H9 (cell line): ENCODE measurements around the gene C1orf159. TPM values are rescaled to one million over a fixed set of nuclear protein-coding genes. Genes with fewer than 3 reads are reported as not detected.

Source experiments
- DNase-seq: peaks from one replicate; pipeline ENCODE4 v3.0.0-alpha.2; 2017
- H2AFZ ChIP-seq: one replicate; pipeline ENCODE4 v1.6.1; 2013; ENCODE audit warnings: mild to moderate bottlenecking, low read length, control low read depth, moderate library complexity
- H2AK5ac ChIP-seq: 2 replicates; pipeline ENCODE4 v1.6.1; 2013; ENCODE audit warnings: low read length, control low read depth, mixed read lengths; ENCODE audit not compliant: insufficient read length
- H2BK120ac ChIP-seq: one replicate; pipeline ENCODE4 v1.6.1; 2013; ENCODE audit warnings: low read depth, mild to moderate bottlenecking, low read length, control low read depth, inconsistent platforms; ENCODE audit not compliant: poor library complexity, severe bottlenecking
- H2BK12ac ChIP-seq: 2 replicates; pipeline ENCODE4 v1.6.1; 2013; ENCODE audit warnings: low read length, control low read depth, mixed read lengths, low read depth; ENCODE audit not compliant: insufficient read length
- H2BK15ac ChIP-seq: 2 replicates; pipeline ENCODE4 v1.6.1; 2013; ENCODE audit warnings: low read depth, low read length, control low read depth
- H2BK20ac ChIP-seq: one replicate; pipeline ENCODE4 v1.6.1; 2013; ENCODE audit warnings: low read depth, mild to moderate bottlenecking, low read length, control low read depth, inconsistent platforms; ENCODE audit not compliant: poor library complexity, severe bottlenecking
- H2BK5ac ChIP-seq: 2 replicates; pipeline ENCODE4 v1.6.1; 2013; ENCODE audit warnings: low read length, control low read depth, mixed read lengths; ENCODE audit not compliant: insufficient read length
- H3K14ac ChIP-seq: 2 replicates; pipeline ENCODE4 v1.6.1; 2013; ENCODE audit warnings: low read length, control low read depth; ENCODE audit not compliant: insufficient read depth
- H3K18ac ChIP-seq: 2 replicates; pipeline ENCODE4 v1.6.1; 2013; ENCODE audit warnings: low read depth, mild to moderate bottlenecking, mixed read lengths, low read length, control low read depth; ENCODE audit not compliant: insufficient read length
- H3K23ac ChIP-seq: 2 replicates; pipeline ENCODE4 v1.6.1; 2013; ENCODE audit warnings: low read length, control low read depth, mixed read lengths, low read depth; ENCODE audit not compliant: insufficient read length
- H3K23me2 ChIP-seq: 2 replicates; pipeline ENCODE4 v1.6.1; 2013; ENCODE audit warnings: low read depth, mild to moderate bottlenecking, mixed read lengths, low read length, control low read depth; ENCODE audit not compliant: insufficient read length, poor library complexity, severe bottlenecking
- H3K27ac ChIP-seq: 2 replicates; pipeline ENCODE4 v1.5.1; 2013; ENCODE audit warnings: low read length, control low read depth, mixed read lengths, low read depth; ENCODE audit not compliant: insufficient read length
- H3K27me3 ChIP-seq: 2 replicates; pipeline ENCODE4 v1.6.1; 2013; ENCODE audit warnings: low read length, control low read depth, inconsistent platforms; ENCODE audit not compliant: insufficient read depth
- H3K4ac ChIP-seq: 2 replicates; pipeline ENCODE4 v1.6.1; 2013; ENCODE audit warnings: low read depth, mild to moderate bottlenecking, control low read depth, inconsistent platforms, low read length, moderate library complexity
- H3K4me1 ChIP-seq: 2 replicates; pipeline ENCODE4 v1.6.1; 2013; ENCODE audit warnings: low read length, control low read depth, inconsistent platforms; ENCODE audit not compliant: insufficient read depth
- H3K4me2 ChIP-seq: 2 replicates; pipeline ENCODE4 v1.6.1; 2013; ENCODE audit warnings: low read length, control low read depth, mixed read lengths; ENCODE audit not compliant: insufficient read length, insufficient read depth
- H3K56ac ChIP-seq: 2 replicates; pipeline ENCODE4 v1.6.1; 2013; ENCODE audit warnings: low read depth, mild to moderate bottlenecking, mixed read lengths, low read length, control low read depth; ENCODE audit not compliant: insufficient read length
- H3K79me1 ChIP-seq: 2 replicates; pipeline ENCODE4 v1.6.1; 2013; ENCODE audit warnings: low read depth, mild to moderate bottlenecking, moderate library complexity, low read length, control low read depth, inconsistent platforms; ENCODE audit not compliant: insufficient read depth, poor library complexity, severe bottlenecking
- H3K79me2 ChIP-seq: 2 replicates; pipeline ENCODE4 v1.6.1; 2013; ENCODE audit warnings: low read length, control low read depth, inconsistent platforms; ENCODE audit not compliant: insufficient read depth
- H3K9ac ChIP-seq: 2 replicates; pipeline ENCODE4 v1.6.1; 2013; ENCODE audit warnings: low read length, control low read depth, mixed read lengths; ENCODE audit not compliant: insufficient read length; ENCODE audit errors: extremely low read depth
- H3K9me3 ChIP-seq: one replicate; pipeline ENCODE4 v1.6.1; 2013; ENCODE audit warnings: low read depth, low read length, inconsistent platforms; ENCODE audit not compliant: control insufficient read depth
- H3T11ph ChIP-seq: one replicate; pipeline ENCODE4 v1.6.1; 2013; ENCODE audit warnings: mild to moderate bottlenecking, low read length, control low read depth, inconsistent platforms
- H4K20me1 ChIP-seq: one replicate; pipeline ENCODE4 v1.6.1; 2013; ENCODE audit not compliant: control insufficient read depth, insufficient read length, insufficient read depth
- H4K5ac ChIP-seq: 2 replicates; pipeline ENCODE4 v1.6.1; 2013; ENCODE audit warnings: low read depth, mild to moderate bottlenecking, mixed read lengths, low read length, control low read depth; ENCODE audit not compliant: insufficient read length
- H4K8ac ChIP-seq: replicated peaks from 2 replicates; pipeline ENCODE4 v1.6.1; 2013; ENCODE audit warnings: low read length, control low read depth, mixed read lengths, low read depth; ENCODE audit not compliant: insufficient read length
- H4K91ac ChIP-seq: 2 replicates; pipeline ENCODE4 v1.6.1; 2013; ENCODE audit warnings: low read depth, mild to moderate bottlenecking, moderate library complexity, mixed read lengths, low read length, control low read depth; ENCODE audit not compliant: insufficient read length
- H3K27ac Mint-ChIP-seq, 3 experiments: 2 replicates in 2 of 3; 3 replicates in 1 of 3; pipeline ENCODE4 v1.8.0; 2020 to 2021; ENCODE audit warnings: mixed read lengths in 3 of 3, mild to moderate bottlenecking in 1 of 3, moderate library complexity in 1 of 3
- H3K27me3 Mint-ChIP-seq: 2 replicates; pipeline ENCODE4 v1.8.0; 2021; ENCODE audit warnings: low read depth, mild to moderate bottlenecking, moderate library complexity, mixed read lengths
- H3K36me3 Mint-ChIP-seq, 3 experiments: 2 replicates in 2 of 3; 3 replicates in 1 of 3; pipeline ENCODE4 v1.8.0; 2020 to 2021; ENCODE audit warnings: low read depth in 3 of 3, mixed read lengths in 3 of 3; ENCODE audit not compliant: insufficient read depth in 1 of 3
- H3K4me1 Mint-ChIP-seq, 2 experiments: 2 replicates each; pipeline ENCODE4 v1.8.0; 2020; ENCODE audit warnings: mixed read lengths in 2 of 2
- H3K4me3 Mint-ChIP-seq, 2 experiments: 2 replicates in 1 of 2; 3 replicates in 1 of 2; pipeline ENCODE4 v1.8.0; 2020 to 2021; ENCODE audit warnings: mild to moderate bottlenecking in 2 of 2, mixed read lengths in 2 of 2, moderate library complexity in 1 of 2
- H3K9me3 Mint-ChIP-seq, 2 experiments: 2 replicates in 1 of 2; 3 replicates in 1 of 2; pipeline ENCODE4 v1.8.0; 2020; ENCODE audit warnings: mild to moderate bottlenecking in 2 of 2, mixed read lengths in 2 of 2, moderate library complexity in 1 of 2
- WGBS: extraction: QIAGEN DNeasy Blood & Tissue Kit; methylation state at CpG from one replicate; pipeline ENCODE4 v1.1.7; 2013; ENCODE audit warnings: missing lambda C conversion rate, low lambda C conversion rate, mixed read lengths; ENCODE audit not compliant: insufficient read length; ENCODE audit errors: extremely low coverage; 5-methylcytosine and 5-hydroxymethylcytosine counted together
- total RNA-seq: library from RNA; stranded (reverse); gene quantifications from 2 replicates; pipeline ENCODE4 v1.2.1, GENCODE V29; 2021
- TF ChIP-seq, protein P1 (sequence below): fragments of 200-600 bp; sonication (generic); conservative IDR thresholded peaks from 3 replicates; pipeline ENCODE4 v1.8.0; 2021; ENCODE audit warnings: antibody characterized with exemption, mild to moderate bottlenecking

Gene C1orf159
- total RNA-seq, 1 experiment from 2014 or later = 12.3 TPM

DNA sequence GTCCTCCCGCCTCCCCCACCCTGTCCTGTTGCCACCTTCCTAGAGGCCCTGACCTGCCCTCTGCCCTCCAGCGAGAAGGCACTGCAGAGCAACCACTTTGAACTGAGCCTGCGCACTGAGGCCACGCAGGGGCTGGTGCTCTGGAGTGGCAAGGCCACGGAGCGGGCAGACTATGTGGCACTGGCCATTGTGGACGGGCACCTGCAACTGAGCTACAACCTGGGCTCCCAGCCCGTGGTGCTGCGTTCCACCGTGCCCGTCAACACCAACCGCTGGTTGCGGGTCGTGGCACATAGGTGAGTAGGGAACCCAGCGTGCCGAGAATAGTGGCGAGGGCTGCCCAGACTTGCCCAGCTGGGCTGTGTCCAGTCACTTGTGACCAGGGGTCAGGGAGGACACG, 62.2 kb downstream of the C1orf159 start:
- Mint-ChIP-seq H3K4me1 (peaks cover 4 to 7% of the 10 kb centered on the region in 2 experiments), H3K4me3 (no peak overlapping the region), H3K9me3 (no peaks in the 10 kb centered on the region), H3K27ac (no peak overlapping the region), H3K27me3 (peaks cover 26% of the 10 kb centered on the region), H3K36me3 (peaks cover 10 to 38% (median 34%) of the 10 kb centered on the region in 3 experiments)
- no peak overlapping the region for H3K56ac ChIP-seq
- no peak overlapping the region for H4K8ac ChIP-seq
- H2AFZ ChIP-seq = no peak overlapping the region
- H2BK5ac ChIP-seq = no peak overlapping the region
- H3K23ac ChIP-seq = no peak overlapping the region
- H4K20me1 ChIP-seq = no peaks in the 10 kb centered on the region
- H2BK120ac ChIP-seq = no peak overlapping the region
- H3K23me2 ChIP-seq = no peaks in the 10 kb centered on the region
- no peak overlapping the region for H2BK12ac ChIP-seq
- no peak overlapping the region for H3K4me2 ChIP-seq
- H2AK5ac ChIP-seq = no peak overlapping the region
- H3K79me1 ChIP-seq = no peaks in the 10 kb centered on the region
- no peak overlapping the region for H2BK15ac ChIP-seq
- DNase-seq = no peak
- peaks cover 4% of the 10 kb centered on the region; the same call in 1 of the 2 replicates for H3K27me3 ChIP-seq
- H2BK20ac ChIP-seq = no peak overlapping the region
- no peaks in the 10 kb centered on the region; the same call in 1 of the 2 replicates for H3K79me2 ChIP-seq
- no peak overlapping the region for H3T11ph ChIP-seq
- TF ChIP-seq, protein P1, sequence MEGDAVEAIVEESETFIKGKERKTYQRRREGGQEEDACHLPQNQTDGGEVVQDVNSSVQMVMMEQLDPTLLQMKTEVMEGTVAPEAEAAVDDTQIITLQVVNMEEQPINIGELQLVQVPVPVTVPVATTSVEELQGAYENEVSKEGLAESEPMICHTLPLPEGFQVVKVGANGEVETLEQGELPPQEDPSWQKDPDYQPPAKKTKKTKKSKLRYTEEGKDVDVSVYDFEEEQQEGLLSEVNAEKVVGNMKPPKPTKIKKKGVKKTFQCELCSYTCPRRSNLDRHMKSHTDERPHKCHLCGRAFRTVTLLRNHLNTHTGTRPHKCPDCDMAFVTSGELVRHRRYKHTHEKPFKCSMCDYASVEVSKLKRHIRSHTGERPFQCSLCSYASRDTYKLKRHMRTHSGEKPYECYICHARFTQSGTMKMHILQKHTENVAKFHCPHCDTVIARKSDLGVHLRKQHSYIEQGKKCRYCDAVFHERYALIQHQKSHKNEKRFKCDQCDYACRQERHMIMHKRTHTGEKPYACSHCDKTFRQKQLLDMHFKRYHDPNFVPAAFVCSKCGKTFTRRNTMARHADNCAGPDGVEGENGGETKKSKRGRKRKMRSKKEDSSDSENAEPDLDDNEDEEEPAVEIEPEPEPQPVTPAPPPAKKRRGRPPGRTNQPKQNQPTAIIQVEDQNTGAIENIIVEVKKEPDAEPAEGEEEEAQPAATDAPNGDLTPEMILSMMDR = no peak
- H3K9me3 ChIP-seq = no peaks in the 10 kb centered on the region
- H3K18ac ChIP-seq = no peak overlapping the region
- H4K5ac ChIP-seq = no peak overlapping the region
- no peak overlapping the region for H4K91ac ChIP-seq
- no peak overlapping the region for H3K27ac ChIP-seq
- H3K9ac ChIP-seq = no peak overlapping the region
- H3K4me1 ChIP-seq = no peaks in the 10 kb centered on the region
- WGBS = no CpG with 5 or more reads among the region's 18 CpGs
- H3K14ac ChIP-seq = no peak overlapping the region
- H3K4ac ChIP-seq = no peak overlapping the region
